Stomach (tissue), 9 donors: ENCODE measurements around the gene TENM4. TPM values are rescaled to one million over a fixed set of nuclear protein-coding genes. Genes with fewer than 3 reads are reported as not detected.

Experiments
- DNase-seq, 2 donors: peaks; one replicate each; pipeline versions ENCODE4 v3.0.0 to v3.0.0-alpha.2; 2013 to 2019
- H3K27ac ChIP-seq, 5 donors: fragments of 200-600 bp in 4 of 5; sonication (generic) in 4 of 5; one replicate each; pipeline ENCODE4 v1.5.1; 2013 to 2019; ENCODE audit warnings: mild to moderate bottlenecking in 1 of 5, moderate library complexity in 1 of 5
- H3K27me3 ChIP-seq, 3 donors: fragments of 200-600 bp; sonication (generic); one replicate each; pipeline ENCODE4 v1.5.1; 2017 to 2019; ENCODE audit warnings: mixed run types in 1 of 3
- H3K36me3 ChIP-seq, 4 donors: fragments of 200-600 bp; sonication (generic); 1 replicate in 3 of 4; 2 replicates in 1 of 4; pipeline ENCODE4 v1.5.1; 2016 to 2019
- H3K4me1 ChIP-seq, 4 donors: fragments of 200-600 bp; sonication (generic); one replicate each; pipeline ENCODE4 v1.5.1; 2016 to 2019
- H3K4me3 ChIP-seq, 4 donors: fragments of 200-600 bp; sonication (generic) in 3 of 4; one replicate each; pipeline ENCODE4 v1.5.1; 2016 to 2019; ENCODE audit warnings: mild to moderate bottlenecking in 1 of 4
- H3K9me3 ChIP-seq, 4 donors: fragments of 200-600 bp; sonication (generic); one replicate each; pipeline ENCODE4 v1.5.1; 2016 to 2019
- EP300 ChIP-seq: sonication (generic); formaldehyde crosslinking; IDR thresholded peaks from one replicate; pipeline ENCODE4 v1.6.1; 2017; ENCODE audit warnings: antibody characterized with exemption
- POLR2A ChIP-seq, 4 donors: fragments of 450-650 bp; IDR thresholded peaks; one replicate each; pipeline ENCODE4 v1.6.1; 2016; ENCODE audit warnings: antibody characterized with exemption in 4 of 4, control low read depth in 2 of 4, mild to moderate bottlenecking in 1 of 4, moderate library complexity in 1 of 4
- POLR2AphosphoS5 ChIP-seq, 3 donors: sonication (generic); formaldehyde crosslinking; IDR thresholded peaks; one replicate each; pipeline ENCODE4 v1.6.1; 2016; ENCODE audit warnings: antibody characterized with exemption in 3 of 3
- WGBS, 5 donors: extraction: QIAGEN DNeasy Blood & Tissue Kit in 3 of 5; methylation state at CpG; one replicate each; pipeline versions ENCODE4 v1.1.5 to v1.1.7; 2013 to 2018; 5-methylcytosine and 5-hydroxymethylcytosine counted together
- intact Hi-C: fragments of 100-400 bp; cut with DNase I; formaldehyde crosslinking; loops from one replicate; pipeline ENCODE4 v1.15.1; 2023; ENCODE audit warnings: low total_unique reads
- polyA plus RNA-seq, 3 donors: library from polyadenylated mRNA; stranded (reverse); fragments of 200-250 nt; gene quantifications; one replicate each; pipeline ENCODE4 v1.2.3, GENCODE V29; 2013
- total RNA-seq, 5 donors: library from RNA; depleted of rRNA; stranded (reverse); fragments of >200 nt; gene quantifications; one replicate each; pipeline versions ENCODE4 v1.1.0 to v1.2.3, GENCODE V29; 2014 to 2016
- TF ChIP-seq, protein P1 (sequence below), 7 experiments: fragments of 450-650 bp in 4 of 7; fragments of 200-600 bp in 3 of 7; sonication (generic) in 3 of 7; IDR thresholded peaks; one replicate each; pipeline ENCODE4 v1.5.1; 2016 to 2019; ENCODE audit warnings: antibody characterized with exemption in 7 of 7, control low read depth in 2 of 7, mild to moderate bottlenecking in 1 of 7
- donor health status: healthy with polysubstance abuse.
- donor health status: Bipolar disorder and iron deficiency.
- donor health status: healthy.

TENM4 gene
- total and polyA plus RNA-seq, 8 donors = 0.06 to 13.2 (median 0.87) TPM; not detected in 1

GRCh38 chr11:79330651-79331050 is 110.2 kb downstream of the TENM4 start:
- intact Hi-C loops = no loop called here
- no peak overlapping the region for H3K4me3 ChIP-seq
- no peaks in the 10 kb centered on the region for H3K27me3 ChIP-seq
- no peak for DNase-seq
- no peaks in the 10 kb centered on the region for H3K36me3 ChIP-seq
- no peaks in the 10 kb centered on the region for H3K9me3 ChIP-seq
- no peak overlapping the region for H3K27ac ChIP-seq
- 59 to 83% (median 77%) methylated on average over 8 of the region's 8 CpGs for WGBS, 5 donors
- TF ChIP-seq POLR2AphosphoS5 (IDR thresholded peaks at IDR 0.05) (no peak), POLR2A (IDR thresholded peaks at IDR 0.05) (no peak), EP300 (no peak)
- TF ChIP-seq, protein P1, sequence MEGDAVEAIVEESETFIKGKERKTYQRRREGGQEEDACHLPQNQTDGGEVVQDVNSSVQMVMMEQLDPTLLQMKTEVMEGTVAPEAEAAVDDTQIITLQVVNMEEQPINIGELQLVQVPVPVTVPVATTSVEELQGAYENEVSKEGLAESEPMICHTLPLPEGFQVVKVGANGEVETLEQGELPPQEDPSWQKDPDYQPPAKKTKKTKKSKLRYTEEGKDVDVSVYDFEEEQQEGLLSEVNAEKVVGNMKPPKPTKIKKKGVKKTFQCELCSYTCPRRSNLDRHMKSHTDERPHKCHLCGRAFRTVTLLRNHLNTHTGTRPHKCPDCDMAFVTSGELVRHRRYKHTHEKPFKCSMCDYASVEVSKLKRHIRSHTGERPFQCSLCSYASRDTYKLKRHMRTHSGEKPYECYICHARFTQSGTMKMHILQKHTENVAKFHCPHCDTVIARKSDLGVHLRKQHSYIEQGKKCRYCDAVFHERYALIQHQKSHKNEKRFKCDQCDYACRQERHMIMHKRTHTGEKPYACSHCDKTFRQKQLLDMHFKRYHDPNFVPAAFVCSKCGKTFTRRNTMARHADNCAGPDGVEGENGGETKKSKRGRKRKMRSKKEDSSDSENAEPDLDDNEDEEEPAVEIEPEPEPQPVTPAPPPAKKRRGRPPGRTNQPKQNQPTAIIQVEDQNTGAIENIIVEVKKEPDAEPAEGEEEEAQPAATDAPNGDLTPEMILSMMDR (IDR thresholded peaks at IDR 0.05) = no peak
- no peaks in the 10 kb centered on the region for H3K4me1 ChIP-seq

GRCh38 chr11:79329561-79329960 is 111.3 kb downstream of the TENM4 start:
- TF ChIP-seq POLR2AphosphoS5 (IDR thresholded peaks at IDR 0.05) = no peak
- TF ChIP-seq POLR2A (IDR thresholded peaks at IDR 0.05) = no peak
- TF ChIP-seq, protein P1 (IDR thresholded peaks at IDR 0.05) = no peak
- no peak for TF ChIP-seq EP300
- 73 to 81% (median 80%) methylated on average over 6 of the region's 6 CpGs for WGBS, 5 donors
- Histone ChIP-seq H3K27me3 (no peaks in the 10 kb centered on the region), H3K36me3 (no peaks in the 10 kb centered on the region), H3K4me3 (no peak overlapping the region), H3K27ac (no peak overlapping the region), H3K9me3 (no peaks in the 10 kb centered on the region), H3K4me1 (no peaks in the 10 kb centered on the region)
- intact Hi-C loops = no loop called here
- DNase-seq = no peak

- H3K9me3 ChIP-seq = no peaks in the 10 kb centered on the region
- no peaks in the 10 kb centered on the region for H3K27me3 ChIP-seq
- no peaks in the 10 kb centered on the region for H3K36me3 ChIP-seq
- TF ChIP-seq POLR2AphosphoS5 (IDR thresholded peaks at IDR 0.05) = no peak
- TF ChIP-seq POLR2A (IDR thresholded peaks at IDR 0.05) = no peak
- no peak for TF ChIP-seq EP300
- TF ChIP-seq, protein P1 (IDR thresholded peaks at IDR 0.05) = no peak
- H3K4me3 ChIP-seq = no peak overlapping the region
- intact Hi-C loops = no loop called here
- H3K27ac ChIP-seq = no peak overlapping the region
- 81 to 96% (median 87%) methylated on average over 9 of the region's 9 CpGs for WGBS, 5 donors
- no peak for DNase-seq
- H3K4me1 ChIP-seq = no peaks in the 10 kb centered on the region
Measured at GRCh38 chr11:79328402-79328801, 112.4 kb downstream of the TENM4 start.

DNA sequence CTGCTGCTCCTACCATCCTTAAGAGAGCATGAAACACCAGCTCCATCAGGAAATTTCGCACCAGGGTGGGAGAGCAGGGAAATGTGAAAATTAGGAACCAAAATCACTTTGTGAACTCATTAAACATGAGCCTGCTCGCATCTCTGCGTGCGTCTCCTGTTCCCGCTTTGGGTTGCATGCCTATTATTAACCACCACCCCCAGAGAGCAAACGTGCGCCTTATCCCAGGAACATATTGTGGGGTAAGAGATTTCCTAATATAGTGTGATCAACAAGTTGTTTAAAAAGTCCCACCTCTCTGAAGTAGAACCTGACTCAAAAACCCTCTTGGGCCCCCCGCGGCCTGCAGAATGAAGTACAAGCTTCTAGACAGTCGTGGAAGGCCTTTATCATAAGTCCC is 115.0 kb downstream of the TENM4 start:
- no peaks in the 10 kb centered on the region for H3K27me3 ChIP-seq
- no peak overlapping the region for H3K27ac ChIP-seq
- no peaks in the 10 kb centered on the region for H3K4me1 ChIP-seq
- no peak for TF ChIP-seq POLR2A (IDR thresholded peaks at IDR 0.05)
- TF ChIP-seq, protein P1 (IDR thresholded peaks at IDR 0.05) = no peak
- no peak for TF ChIP-seq POLR2AphosphoS5 (IDR thresholded peaks at IDR 0.05)
- no peak for TF ChIP-seq EP300
- WGBS, 5 donors = 83 to 94% (median 92%) methylated on average over 10 of the region's 10 CpGs
- no peaks in the 10 kb centered on the region for H3K9me3 ChIP-seq
- intact Hi-C loops = no loop called here
- DNase-seq = no peak
- H3K4me3 ChIP-seq = no peak overlapping the region
- no peaks in the 10 kb centered on the region for H3K36me3 ChIP-seq
